Amygdala (tissue), 56 donors: ENCODE measurements around the gene CAMK2N2.

ENCODE experiments used
- DNase-seq, 56 donors: peaks; one replicate each; lab custom pipeline; 2025; lab: John Stamatoyannopoulos, UW

Gene CAMK2N2

GRCh38 chr3:184261270-184261853, at the start of gene CAMK2N2:
CAMK2N2 (minus strand) TSS chr3:184261553; CDS start chr3:184261285, 268 bp downstream.
- DNase-seq: peak in 39 of 56 donors; percentile 8 to 74 (median 42)

- no peak for DNase-seq
These were observed 47.4 kb upstream of the CAMK2N2 start for GRCh38 chr3:184308744-184309143.

GRCh38 chr3:184307915-184308314, 46.6 kb upstream of the CAMK2N2 start:
- DNase-seq: no peak

GRCh38 chr3:184306341-184306972, 45.1 kb upstream of the CAMK2N2 start:
- DNase-seq: no peak

GRCh38 chr3:184305577-184305976, 44.2 kb upstream of the CAMK2N2 start:
- DNase-seq: no peak

GRCh38 chr3:184300378-184300720, 39.0 kb upstream of the CAMK2N2 start:
- DNase-seq: no peak

- peak in 2 of 56 donors; percentile 41 to 53 for DNase-seq
These were observed 38.4 kb upstream of the CAMK2N2 start for GRCh38 chr3:184299488-184300377.

DNA sequence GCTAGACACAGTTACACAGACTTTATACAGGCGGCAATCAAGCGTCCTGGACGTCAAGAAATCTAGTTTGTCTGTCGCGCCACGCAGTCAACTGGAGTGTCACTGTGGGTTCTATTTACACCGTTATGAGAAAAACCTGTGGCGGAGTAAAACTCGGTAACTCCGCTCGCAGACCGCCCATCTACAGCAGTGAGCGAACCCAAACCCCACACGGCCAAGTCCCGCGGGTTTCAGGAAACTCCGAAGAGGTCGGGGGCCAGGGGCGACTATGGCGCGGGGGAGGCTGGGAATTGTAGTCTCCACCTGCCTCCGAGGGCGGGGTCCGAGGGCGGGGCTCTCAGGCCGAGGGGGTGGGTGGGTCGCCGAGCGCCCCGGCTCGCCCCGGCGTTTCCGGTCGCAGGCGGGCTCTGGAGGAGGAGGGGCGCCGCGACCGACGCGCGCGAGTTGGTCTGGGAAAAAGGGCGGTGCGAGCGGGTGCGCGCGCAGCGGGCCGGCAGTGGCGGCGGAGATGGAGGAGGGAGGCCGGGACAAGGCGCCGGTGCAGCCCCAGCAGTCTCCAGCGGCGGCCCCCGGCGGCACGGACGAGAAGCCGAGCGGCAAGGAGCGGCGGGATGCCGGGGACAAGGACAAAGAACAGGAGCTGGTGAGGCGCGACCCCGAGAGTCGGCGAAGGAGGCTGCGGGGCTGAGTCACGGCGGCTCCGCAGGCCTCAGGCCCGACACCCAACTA, 37.6 kb upstream of the CAMK2N2 start, which contains the start of gene PSMD2:
Gene PSMD2 (plus strand): TSS at position 483 of the 729 bp plus-strand sequence. CDS start 26 bp downstream, at position 509.
- peak; percentile 86 to 98 (median 95) for DNase-seq

DNA sequence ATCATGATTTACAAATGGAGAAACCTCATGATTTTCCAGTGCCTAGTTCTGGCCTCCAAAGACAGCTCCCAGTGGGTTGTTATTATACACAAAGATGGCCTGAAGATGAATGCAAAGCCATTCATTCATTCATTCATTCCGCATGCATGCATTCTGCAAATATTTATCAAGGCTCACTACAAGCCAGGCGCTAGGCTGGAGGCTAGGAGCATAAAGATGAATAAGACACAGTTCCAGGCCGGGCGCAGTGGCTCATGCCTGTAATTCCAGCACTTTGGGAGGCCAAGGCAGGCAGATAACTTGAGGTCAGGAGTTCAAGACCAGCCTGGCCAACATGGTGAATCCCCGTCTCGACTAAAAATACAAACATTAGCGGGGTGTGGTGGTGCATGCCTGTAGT, 35.3 kb upstream of the CAMK2N2 start:
- no peak for DNase-seq

GRCh38 chr3:184295771-184296170, 34.4 kb upstream of the CAMK2N2 start:
- DNase-seq: no peak

GRCh38 chr3:184291738-184292445, 30.5 kb upstream of the CAMK2N2 start:
- DNase-seq: no peak

DNA sequence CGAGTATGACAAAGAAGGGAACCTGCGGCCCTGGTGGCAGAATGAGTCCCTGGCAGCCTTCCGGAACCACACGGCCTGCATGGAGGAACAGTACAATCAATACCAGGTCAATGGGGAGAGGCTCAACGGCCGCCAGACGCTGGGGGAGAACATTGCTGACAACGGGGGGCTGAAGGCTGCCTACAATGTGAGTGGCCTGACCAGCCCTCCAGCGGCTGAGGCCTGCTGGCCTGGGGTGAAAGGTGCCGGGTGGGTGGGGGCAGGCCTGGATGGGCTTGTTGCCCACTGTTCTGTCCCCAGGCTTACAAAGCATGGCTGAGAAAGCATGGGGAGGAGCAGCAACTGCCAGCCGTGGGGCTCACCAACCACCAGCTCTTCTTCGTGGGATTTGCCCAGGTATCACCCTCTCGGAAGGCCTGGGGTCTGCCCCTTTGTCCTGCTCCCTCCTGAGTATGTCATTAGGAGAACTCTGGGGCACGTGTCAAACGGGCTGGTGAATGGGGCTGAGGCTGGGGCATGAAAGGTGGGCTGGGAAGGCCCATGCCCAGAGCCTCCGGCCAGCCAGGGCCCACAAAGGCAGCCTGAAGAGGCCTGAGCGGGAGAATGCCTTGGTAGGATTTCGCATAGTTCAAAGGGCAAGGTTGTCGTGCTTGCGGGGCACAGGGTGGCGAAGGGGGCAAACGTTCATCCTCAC, 29.8 kb upstream of the CAMK2N2 start:
- DNase-seq: no peak

GRCh38 chr3:184290331-184290730, 29.0 kb upstream of the CAMK2N2 start:
- DNase-seq: no peak

DNA sequence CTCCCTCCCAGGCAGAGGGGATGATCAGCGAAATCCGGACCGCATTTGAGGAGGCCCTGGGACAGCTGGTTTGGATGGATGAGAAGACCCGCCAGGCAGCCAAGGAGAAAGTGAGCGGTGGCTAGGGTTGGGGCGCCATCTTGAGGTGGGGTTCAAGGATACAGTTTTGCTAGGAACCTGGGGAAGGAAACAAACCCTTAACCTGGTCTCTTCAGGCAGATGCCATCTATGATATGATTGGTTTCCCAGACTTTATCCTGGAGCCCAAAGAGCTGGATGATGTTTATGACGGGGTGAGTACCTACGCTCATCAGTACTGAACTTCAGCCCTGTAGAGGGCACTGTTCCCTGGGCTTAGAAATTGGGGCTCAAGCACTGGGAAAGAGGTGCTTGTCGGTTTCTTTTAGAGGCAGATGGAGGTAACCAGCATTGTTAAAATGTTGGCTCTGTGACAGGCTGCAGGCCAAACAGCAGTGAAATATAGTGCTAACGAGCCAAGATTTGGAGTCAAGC, 28.1 kb upstream of the CAMK2N2 start:
- peak in 26 of 56 donors; percentile 3 to 51 (median 23) for DNase-seq

- peak in 39 of 56 donors; percentile 10 to 77 (median 43) for DNase-seq
These were observed 23.3 kb upstream of the CAMK2N2 start for GRCh38 chr3:184284696-184285095.

GRCh38 chr3:184283681-184284080, 22.3 kb upstream of the CAMK2N2 start:
- DNase-seq: no peak

DNA sequence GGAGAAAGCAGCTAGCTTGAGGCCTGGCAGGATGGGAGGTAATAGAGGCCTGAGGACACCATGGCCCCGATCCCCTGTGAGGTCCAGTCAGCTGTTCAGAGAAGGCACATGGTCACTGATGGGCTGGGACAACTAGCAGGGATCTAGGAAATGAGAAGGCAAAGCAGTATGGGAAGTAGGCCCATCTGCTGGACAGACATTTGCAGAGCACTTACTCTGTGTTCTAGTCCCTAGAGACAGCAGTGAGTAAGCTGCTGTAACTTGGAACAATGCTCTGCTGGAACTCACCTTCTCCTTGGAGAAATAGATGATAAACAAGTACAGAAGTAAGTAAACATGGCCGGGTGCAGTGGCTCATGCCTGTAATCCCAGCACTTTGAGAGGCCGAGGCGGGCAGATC, 21.6 kb upstream of the CAMK2N2 start:
- DNase-seq: no peak

GRCh38 chr3:184277366-184277765, 16.0 kb upstream of the CAMK2N2 start:
- DNase-seq: no peak
